Neutrophil (primary cell): ENCODE measurements around the gene ENOX1.

Source experiments
- H3K27ac ChIP-seq: fragments of 200-600 bp; sonication (generic); 2 replicates; pipeline ENCODE4 v1.5.1; 2016; ENCODE audit warnings: mild to moderate bottlenecking, moderate library complexity
- H3K27me3 ChIP-seq: fragments of 200-600 bp; sonication (generic); 2 replicates; pipeline ENCODE4 v1.6.0; 2016; ENCODE audit warnings: mild to moderate bottlenecking
- H3K36me3 ChIP-seq: fragments of 200-600 bp; sonication (generic); 2 replicates; pipeline ENCODE4 v1.5.1; 2017
- H3K4me1 ChIP-seq, 2 experiments: fragments of 200-600 bp in 1 of 2; sonication (generic) in 1 of 2; 1 replicate in 1 of 2; 2 replicates in 1 of 2; pipeline versions ENCODE4 v1.5.1 to v1.6.1; 2013 to 2016; ENCODE audit warnings: low read depth in 1 of 2, low read length in 1 of 2, mild to moderate bottlenecking in 1 of 2, moderate library complexity in 1 of 2; ENCODE audit not compliant: control insufficient read depth in 1 of 2, insufficient read depth in 1 of 2
- H3K4me3 ChIP-seq, 2 experiments: fragments of 200-600 bp in 1 of 2; sonication (generic) in 1 of 2; 1 replicate in 1 of 2; 2 replicates in 1 of 2; pipeline ENCODE4 v1.5.1; 2013 to 2016; ENCODE audit warnings: low read depth in 1 of 2, low read length in 1 of 2, mild to moderate bottlenecking in 1 of 2, moderate library complexity in 1 of 2
- H3K9me3 ChIP-seq: fragments of 200-600 bp; sonication (generic); 2 replicates; pipeline ENCODE4 v1.5.1; 2016
- CTCF ChIP-seq: fragments of 200-600 bp; sonication (generic); IDR thresholded peaks from 2 replicates; pipeline ENCODE4 v1.5.1; 2016; ENCODE audit warnings: antibody characterized with exemption

The ENOX1 gene

GRCh38 chr13:43631106-43631505 is 155.7 kb downstream of the ENOX1 start:
- Histone ChIP-seq H3K27me3 (no peaks in the 10 kb centered on the region), H3K4me3 (no peak overlapping the region), H3K4me1 (no peaks in the 10 kb centered on the region), H3K27ac (no peak overlapping the region), H3K36me3 (no peaks in the 10 kb centered on the region), H3K9me3 (no peaks in the 10 kb centered on the region)
- no peak for TF ChIP-seq CTCF

- Histone ChIP-seq H3K9me3 (no peaks in the 10 kb centered on the region), H3K27me3 (no peaks in the 10 kb centered on the region), H3K4me3 (no peak overlapping the region), H3K27ac (no peak overlapping the region), H3K36me3 (no peaks in the 10 kb centered on the region), H3K4me1 (no peaks in the 10 kb centered on the region)
- TF ChIP-seq CTCF: no peak
Observed at GRCh38 chr13:43629691-43630480, 156.9 kb downstream of the ENOX1 start.

GRCh38 chr13:43626994-43627393 is 159.8 kb downstream of the ENOX1 start:
- Histone ChIP-seq H3K4me3 (no peak overlapping the region), H3K36me3 (no peaks in the 10 kb centered on the region), H3K27ac (no peak overlapping the region), H3K27me3 (no peaks in the 10 kb centered on the region), H3K4me1 (no peaks in the 10 kb centered on the region), H3K9me3 (no peaks in the 10 kb centered on the region)
- TF ChIP-seq CTCF: no peak

GRCh38 chr13:43614063-43614462 is 172.7 kb downstream of the ENOX1 start:
- Histone ChIP-seq H3K36me3 (no peaks in the 10 kb centered on the region), H3K9me3 (no peaks in the 10 kb centered on the region), H3K27me3 (no peaks in the 10 kb centered on the region), H3K4me1 (no peaks in the 10 kb centered on the region), H3K4me3 (no peak overlapping the region), H3K27ac (no peak overlapping the region)
- no peak for TF ChIP-seq CTCF

GRCh38 chr13:43611281-43612273 is 175.2 kb downstream of the ENOX1 start:
- no peaks in the 10 kb centered on the region for H3K4me1 ChIP-seq
- H3K27ac ChIP-seq: no peak overlapping the region
- H3K9me3 ChIP-seq: no peaks in the 10 kb centered on the region
- H3K36me3 ChIP-seq: no peaks in the 10 kb centered on the region
- no peak for TF ChIP-seq CTCF
- H3K4me3 ChIP-seq: no peak overlapping the region
- H3K27me3 ChIP-seq: no peaks in the 10 kb centered on the region
